ENCODE measurements around the gene CKMT1B.
"Not testable (repeated sequence)": the region's sequence is repeated elsewhere in the genome, so short reads cannot be mapped to it uniquely, and the experiment has no call there.

- TF ChIP-seq, protein P1, sequence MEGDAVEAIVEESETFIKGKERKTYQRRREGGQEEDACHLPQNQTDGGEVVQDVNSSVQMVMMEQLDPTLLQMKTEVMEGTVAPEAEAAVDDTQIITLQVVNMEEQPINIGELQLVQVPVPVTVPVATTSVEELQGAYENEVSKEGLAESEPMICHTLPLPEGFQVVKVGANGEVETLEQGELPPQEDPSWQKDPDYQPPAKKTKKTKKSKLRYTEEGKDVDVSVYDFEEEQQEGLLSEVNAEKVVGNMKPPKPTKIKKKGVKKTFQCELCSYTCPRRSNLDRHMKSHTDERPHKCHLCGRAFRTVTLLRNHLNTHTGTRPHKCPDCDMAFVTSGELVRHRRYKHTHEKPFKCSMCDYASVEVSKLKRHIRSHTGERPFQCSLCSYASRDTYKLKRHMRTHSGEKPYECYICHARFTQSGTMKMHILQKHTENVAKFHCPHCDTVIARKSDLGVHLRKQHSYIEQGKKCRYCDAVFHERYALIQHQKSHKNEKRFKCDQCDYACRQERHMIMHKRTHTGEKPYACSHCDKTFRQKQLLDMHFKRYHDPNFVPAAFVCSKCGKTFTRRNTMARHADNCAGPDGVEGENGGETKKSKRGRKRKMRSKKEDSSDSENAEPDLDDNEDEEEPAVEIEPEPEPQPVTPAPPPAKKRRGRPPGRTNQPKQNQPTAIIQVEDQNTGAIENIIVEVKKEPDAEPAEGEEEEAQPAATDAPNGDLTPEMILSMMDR (IDR thresholded peaks at IDR 0.05; ENCODE audit: low read length) = not testable (repeated sequence)
- not testable (repeated sequence) for TF ChIP-seq EZH2 (optimal IDR thresholded peaks at IDR 0.05; ENCODE audit: low read depth, low read length)
These were observed 8.4 kb downstream of the CKMT1B start for GRCh38 chr15:43602233-43602632.

Data from MM.1S (cell line).